Measurements from ENCODE around the gene CAPN7.
A peak's percentile ranks its signal among the peaks of the same experiment; 100 is the strongest.

CAPN7 gene

GRCh38 chr3:15279205-15279604 lies 73.2 kb downstream of the CAPN7 start:
- DNase-seq, result no peak

GRCh38 chr3:15279671-15280402 lies 73.8 kb downstream of the CAPN7 start:
- DNase-seq, result no peak

- DNase-seq, result no peak
Measured at GRCh38 chr3:15280853-15281532, 74.9 kb downstream of the CAPN7 start.

GRCh38 chr3:15281817-15282216 lies 75.8 kb downstream of the CAPN7 start:
- DNase-seq, result no peak

- DNase-seq, result no peak
Measured at GRCh38 chr3:15283702-15284101, 77.7 kb downstream of the CAPN7 start.

- DNase-seq, result no peak
Measured at GRCh38 chr3:15284121-15284889, 78.3 kb downstream of the CAPN7 start.

GRCh38 chr3:15286022-15286421 lies 80.0 kb downstream of the CAPN7 start:
- DNase-seq, result no peak

GRCh38 chr3:15287565-15288330 lies 81.7 kb downstream of the CAPN7 start:
- no peak for DNase-seq

- no peak for DNase-seq
Measured at GRCh38 chr3:15288331-15289035, 82.4 kb downstream of the CAPN7 start.

GRCh38 chr3:15289661-15290060 lies 83.6 kb downstream of the CAPN7 start:
- DNase-seq, result no peak

- no peak for DNase-seq
Measured at GRCh38 chr3:15290736-15291135, 84.7 kb downstream of the CAPN7 start.

- DNase-seq, result no peak
Measured at GRCh38 chr3:15291589-15292541, 85.8 kb downstream of the CAPN7 start.

GRCh38 chr3:15292765-15293522 lies 86.9 kb downstream of the CAPN7 start:
- DNase-seq, result no peak

- no peak for DNase-seq
Measured at GRCh38 chr3:15294929-15295328, 88.9 kb downstream of the CAPN7 start.

- DNase-seq, result peak; percentile 85
Measured at GRCh38 chr3:15295506-15295905, 89.5 kb downstream of the CAPN7 start.

- no peak for DNase-seq
Measured at GRCh38 chr3:15297608-15298350, 91.7 kb downstream of the CAPN7 start.

- DNase-seq, result no peak
Measured at GRCh38 chr3:15298504-15298903, 92.5 kb downstream of the CAPN7 start.

GRCh38 chr3:15299036-15299435 lies 93.0 kb downstream of the CAPN7 start:
- no peak for DNase-seq

- no peak for DNase-seq
Measured at GRCh38 chr3:15300323-15301078, 94.5 kb downstream of the CAPN7 start.
